NCI-H526 (cell line): ENCODE data around the gene WDR11.

ENCODE experiments used
- DNase-seq, 2 experiments: peaks; one replicate each; lab custom pipeline; 2025; lab: John Stamatoyannopoulos, UW

The WDR11 gene

GRCh38 chr10:120944586-120945125 lies 93.5 kb downstream of the WDR11 start:
- no peak for DNase-seq

- DNase-seq, result no peak
Observed at GRCh38 chr10:120945182-120945581, 94.0 kb downstream of the WDR11 start.

GRCh38 chr10:120945801-120946302 lies 94.7 kb downstream of the WDR11 start:
- DNase-seq, result no peak

- DNase-seq, result no peak
Observed at GRCh38 chr10:120946497-120946896, 95.3 kb downstream of the WDR11 start.

DNA sequence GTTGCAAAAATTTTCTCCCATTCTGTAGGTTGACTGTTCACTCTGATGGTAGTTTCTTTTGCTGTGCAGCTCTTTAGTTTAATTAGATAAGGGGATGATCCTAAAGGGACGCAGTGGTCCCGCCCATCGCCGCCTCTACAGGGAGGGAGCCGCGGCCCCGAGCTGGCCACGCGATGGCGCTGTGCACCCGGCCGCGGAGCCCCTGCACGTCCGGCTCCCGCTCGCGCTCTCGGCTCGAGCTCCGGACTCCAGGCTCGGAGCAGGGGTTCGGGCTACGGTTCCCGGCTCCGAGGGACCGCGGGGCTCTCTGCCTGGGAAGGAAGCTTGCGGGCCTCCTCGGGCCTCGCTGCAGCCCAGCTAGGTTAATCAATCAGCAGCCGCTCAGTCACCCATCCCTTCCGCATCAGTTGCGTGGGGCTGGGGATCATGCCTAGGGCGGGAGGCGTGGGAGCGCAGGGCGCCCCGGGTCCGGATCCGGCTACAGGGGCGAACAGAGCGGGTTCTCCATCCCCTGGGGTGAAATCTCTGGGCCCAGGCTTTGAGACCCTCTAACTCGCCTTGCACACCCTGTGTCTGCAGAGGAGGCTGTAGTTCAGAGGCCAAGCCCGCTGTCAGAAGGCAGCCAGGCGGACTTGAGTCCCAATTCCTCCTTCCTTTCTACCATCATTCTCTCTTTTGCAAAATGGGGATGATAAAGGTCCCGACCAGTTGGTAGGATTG lies 97.9 kb downstream of the WDR11 start:
- DNase-seq, result no peak

DNA sequence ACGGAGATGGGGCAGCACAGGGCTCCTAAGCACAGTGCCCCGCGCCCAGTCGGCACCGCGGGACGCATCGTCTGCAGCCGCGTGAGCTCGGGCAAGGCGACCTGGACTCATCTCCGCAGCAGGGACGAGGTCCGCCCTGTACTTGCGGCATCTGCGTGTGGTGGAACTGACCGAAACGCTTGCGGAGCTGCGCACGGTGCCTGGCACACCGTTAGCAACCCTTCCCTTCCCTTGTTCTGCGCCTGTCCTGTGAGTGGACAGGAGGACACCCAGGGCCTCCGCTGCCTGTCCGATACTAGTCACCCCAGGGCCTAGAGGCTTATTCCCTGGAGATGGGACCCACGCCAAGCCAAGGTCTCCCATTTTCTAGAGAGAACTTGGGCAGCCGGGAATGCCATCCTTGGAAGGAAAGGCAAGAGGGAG lies 98.5 kb downstream of the WDR11 start:
- DNase-seq, result no peak

DNA sequence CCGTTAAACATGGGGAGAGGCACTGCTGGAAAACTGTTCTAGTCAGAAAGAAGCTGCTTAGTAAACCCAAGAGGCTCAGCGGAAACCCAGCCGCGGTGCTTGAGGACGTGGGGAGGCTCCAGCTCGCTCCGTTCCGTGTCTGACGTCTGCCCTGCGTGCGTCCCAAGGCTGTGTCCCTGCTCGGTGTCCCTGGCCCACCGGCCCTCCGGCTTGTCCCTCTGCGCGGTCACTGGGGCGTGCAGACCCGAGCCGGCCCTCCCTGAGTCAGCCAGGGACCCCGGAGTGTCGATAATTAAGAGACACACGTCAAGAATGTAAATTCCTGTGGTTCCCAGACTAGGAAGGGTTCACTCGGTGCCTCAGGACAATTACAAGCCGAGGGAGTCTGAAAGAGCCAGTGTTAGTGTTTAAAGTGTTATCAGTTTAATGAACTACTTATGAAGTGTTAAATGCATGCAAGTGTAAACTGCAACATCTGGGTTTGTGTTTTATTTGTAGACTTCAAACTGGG lies 98.9 kb downstream of the WDR11 start:
- DNase-seq, result no peak

- no peak for DNase-seq
Observed at GRCh38 chr10:120951288-120951687, 100.1 kb downstream of the WDR11 start.

DNA sequence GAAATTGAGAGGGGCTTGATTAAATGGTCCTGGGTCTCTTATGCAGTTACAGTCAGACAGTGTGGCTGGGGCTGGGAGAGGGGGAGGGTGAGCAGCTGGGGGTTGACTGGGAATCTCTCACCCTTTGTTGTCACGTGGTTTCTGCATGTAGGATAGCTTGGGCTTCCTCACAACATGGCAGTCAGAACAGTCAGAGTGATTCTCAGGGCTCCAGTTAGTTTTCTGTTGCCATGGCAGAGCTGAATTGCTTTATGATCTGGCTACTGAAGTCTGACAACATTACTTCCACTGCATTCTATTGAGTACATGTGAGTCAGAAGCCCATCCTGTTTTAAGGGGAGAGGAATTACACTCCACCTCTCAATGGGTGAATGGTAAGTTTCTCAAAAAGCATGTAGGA lies 102.7 kb downstream of the WDR11 start:
- no peak for DNase-seq
